MM.1S (cell line): ENCODE results near the gene ASPRV1.

Source experiments
- CTCF ChIP-seq: fragments of 300-600 bp; sonication (generic); IDR thresholded peaks from 2 replicates; pipeline ENCODE4 v1.5.1; 2016; ENCODE audit warnings: antibody characterized with exemption, low read length, mixed read lengths
- EZH2 ChIP-seq: fragments of 300-600 bp; sonication (generic); optimal IDR thresholded peaks from 2 replicates; pipeline ENCODE3; 2017; ENCODE audit warnings: low read depth, mild to moderate bottlenecking, antibody characterized with exemption, low read length, mixed read lengths
- EZH2phosphoT487 ChIP-seq: fragments of 300-600 bp; sonication (generic); IDR thresholded peaks from 2 replicates; pipeline ENCODE4 v1.6.1; 2018; ENCODE audit warnings: antibody characterized with exemption, low read length

GRCh38 chr2:69918401-69918800 is 43.0 kb downstream of the ASPRV1 start:
- TF ChIP-seq CTCF (no peak), EZH2 (no peak), EZH2phosphoT487 (no peak)
